Measurements from ENCODE around the gene CNTNAP5. TPM values are rescaled to one million over a fixed set of nuclear protein-coding genes. Genes with fewer than 3 reads are reported as not detected.

CNTNAP5 gene
- total RNA-seq, 1 experiment from 2014 or later: not detected

- intact Hi-C loops (cut with micrococcal nuclease; ENCODE audit: unreplicated experiment): no loop called here
- H3K27ac Mint-ChIP-seq (ENCODE audit: unreplicated experiment): no peak overlapping the region
- no peaks in the 10 kb centered on the region for H3K36me3 Mint-ChIP-seq (ENCODE audit: insufficient read depth, unreplicated experiment)
- H3K9me3 Mint-ChIP-seq (ENCODE audit: low read depth, unreplicated experiment): peaks cover 14% of the 10 kb centered on the region
- H3K4me3 Mint-ChIP-seq (ENCODE audit: low read depth, unreplicated experiment): no peak overlapping the region
- DNase-seq: no peak
- H3K27me3 Mint-ChIP-seq (ENCODE audit: unreplicated experiment): no peaks in the 10 kb centered on the region
- CTCF ChIA-PET: no interaction called here
- H3K4me1 Mint-ChIP-seq (ENCODE audit: low read depth, unreplicated experiment): no peaks in the 10 kb centered on the region
- no peak for TF ChIP-seq CTCF (IDR thresholded peaks at IDR 0.05; ENCODE audit: unreplicated experiment)
- no TSS peak for BruUV-seq (replicated peaks)
Observed at GRCh38 chr2:124875627-124876244, 850.6 kb downstream of the CNTNAP5 start.

- Mint-ChIP-seq H3K4me3 (ENCODE audit: low read depth, unreplicated experiment) (no peak overlapping the region), H3K4me1 (ENCODE audit: low read depth, unreplicated experiment) (no peaks in the 10 kb centered on the region), H3K27ac (ENCODE audit: unreplicated experiment) (no peak overlapping the region), H3K9me3 (ENCODE audit: low read depth, unreplicated experiment) (peaks cover 9% of the 10 kb centered on the region), H3K27me3 (ENCODE audit: unreplicated experiment) (no peaks in the 10 kb centered on the region), H3K36me3 (ENCODE audit: insufficient read depth, unreplicated experiment) (no peaks in the 10 kb centered on the region)
- BruUV-seq (replicated peaks): no TSS peak
- DNase-seq: no peak
- intact Hi-C loops (cut with micrococcal nuclease; ENCODE audit: unreplicated experiment): no loop called here
- no peak for TF ChIP-seq CTCF (IDR thresholded peaks at IDR 0.05; ENCODE audit: unreplicated experiment)
- CTCF ChIA-PET: no interaction called here
Observed at GRCh38 chr2:124877141-124877577, 852.1 kb downstream of the CNTNAP5 start.

GRCh38 chr2:124879640-124880039 lies 854.6 kb downstream of the CNTNAP5 start:
- H3K9me3 Mint-ChIP-seq (ENCODE audit: low read depth, unreplicated experiment): peaks cover 7% of the 10 kb centered on the region
- intact Hi-C loops (cut with micrococcal nuclease; ENCODE audit: unreplicated experiment): no loop called here
- no peak overlapping the region for H3K27ac Mint-ChIP-seq (ENCODE audit: unreplicated experiment)
- no peak for TF ChIP-seq CTCF (IDR thresholded peaks at IDR 0.05; ENCODE audit: unreplicated experiment)
- CTCF ChIA-PET: no interaction called here
- H3K36me3 Mint-ChIP-seq (ENCODE audit: insufficient read depth, unreplicated experiment): no peaks in the 10 kb centered on the region
- DNase-seq: no peak
- no peak overlapping the region for H3K4me3 Mint-ChIP-seq (ENCODE audit: low read depth, unreplicated experiment)
- no TSS peak for BruUV-seq (replicated peaks)
- H3K27me3 Mint-ChIP-seq (ENCODE audit: unreplicated experiment): no peaks in the 10 kb centered on the region
- H3K4me1 Mint-ChIP-seq (ENCODE audit: low read depth, unreplicated experiment): no peaks in the 10 kb centered on the region

- intact Hi-C loops (cut with micrococcal nuclease; ENCODE audit: unreplicated experiment): no loop called here
- Mint-ChIP-seq H3K27me3 (ENCODE audit: unreplicated experiment) (no peaks in the 10 kb centered on the region), H3K9me3 (ENCODE audit: low read depth, unreplicated experiment) (peaks cover 7% of the 10 kb centered on the region), H3K4me1 (ENCODE audit: low read depth, unreplicated experiment) (no peaks in the 10 kb centered on the region), H3K4me3 (ENCODE audit: low read depth, unreplicated experiment) (no peak overlapping the region), H3K36me3 (ENCODE audit: insufficient read depth, unreplicated experiment) (no peaks in the 10 kb centered on the region), H3K27ac (ENCODE audit: unreplicated experiment) (no peak overlapping the region)
- BruUV-seq (replicated peaks): no TSS peak
- DNase-seq: no peak
- no peak for TF ChIP-seq CTCF (IDR thresholded peaks at IDR 0.05; ENCODE audit: unreplicated experiment)
- CTCF ChIA-PET: no interaction called here
Observed at GRCh38 chr2:124880995-124881394, 855.9 kb downstream of the CNTNAP5 start.
